ENCODE data around the gene TRIM66. TPM values are rescaled to one million over a fixed set of nuclear protein-coding genes. Genes with fewer than 3 reads are reported as not detected.

Gene TRIM66
- total and polyA plus RNA-seq, 9 of the 15 experiments (the other 6 are each of a cell fraction or from before 2014, with no cell fraction given) = 1.1 to 7.3 (median 4.9) TPM

- BruUV-seq (replicated peaks) = no TSS peak
- ChIA-PET CTCF (ENCODE audit: low intra/inter-chr PET ratio) (no interaction called here), POLR2A (no interaction called here)
- Histone ChIP-seq H3K4me2 (ENCODE audit: insufficient read depth, low read length) (no peak overlapping the region), H3K27me3 (ENCODE audit: control insufficient read depth in 2 of 2, insufficient read depth in 2 of 2, low read length in 2 of 2) (no peaks in the 10 kb centered on the region), H3K4me3 (no peak overlapping the region), H4K20me1 (replicated peaks; ENCODE audit: control insufficient read depth, insufficient read depth, low read length) (peaks cover 5% of the 10 kb centered on the region; the same call in 1 of the 2 replicates), H3K9me3 (replicated peaks; ENCODE audit: control insufficient read depth, insufficient read depth, low read depth, low read length) (no peaks in the 10 kb centered on the region), H3K36me3 (ENCODE audit: control insufficient read depth, insufficient read depth, low read length) (peaks cover 28% of the 10 kb centered on the region; the same call in 2 of the 3 replicates), H3K9me1 (ENCODE audit: control insufficient read depth, insufficient read depth, low read length) (no peaks in the 10 kb centered on the region), H3K9ac (ENCODE audit: insufficient read depth in 1 of 2, low read depth in 2 of 2, low read length in 2 of 2) (no peak overlapping the region), H3K79me2 (ENCODE audit: control insufficient read depth, insufficient read depth, low read length) (no peaks in the 10 kb centered on the region), H3K27ac (ENCODE audit: extremely low read depth, low read depth, low read length) (no peak overlapping the region), H3K4me1 (replicated peaks in 1 of 2; ENCODE audit: control insufficient read depth in 2 of 2, insufficient read depth in 2 of 2, low read length in 2 of 2) (no peaks in the 10 kb centered on the region), H2AFZ (ENCODE audit: low read depth, low read length) (no peak overlapping the region)
- no peak for ATAC-seq
- FAIRE-seq = no peak
- intact Hi-C loops (cut with micrococcal nuclease) (no loop called here), in situ Hi-C loops (cut with MboI) (no loop called here)
- DNase-seq (ENCODE audit: extremely low read depth in 1 of 4, low spot score in 3 of 4) = no peak
- 27% methylated on average over 4 of the region's 4 CpGs for WGBS (ENCODE audit: insufficient coverage, low coverage, missing lambda C conversion rate)
- TF ChIP-seq STAT5B (CRISPR knock-in tag; IDR thresholded peaks at IDR 0.05) = no peak
- no peak for TF ChIP-seq COPS2 (conservative IDR thresholded peaks at IDR 0.05)
- TF ChIP-seq, protein P1, sequence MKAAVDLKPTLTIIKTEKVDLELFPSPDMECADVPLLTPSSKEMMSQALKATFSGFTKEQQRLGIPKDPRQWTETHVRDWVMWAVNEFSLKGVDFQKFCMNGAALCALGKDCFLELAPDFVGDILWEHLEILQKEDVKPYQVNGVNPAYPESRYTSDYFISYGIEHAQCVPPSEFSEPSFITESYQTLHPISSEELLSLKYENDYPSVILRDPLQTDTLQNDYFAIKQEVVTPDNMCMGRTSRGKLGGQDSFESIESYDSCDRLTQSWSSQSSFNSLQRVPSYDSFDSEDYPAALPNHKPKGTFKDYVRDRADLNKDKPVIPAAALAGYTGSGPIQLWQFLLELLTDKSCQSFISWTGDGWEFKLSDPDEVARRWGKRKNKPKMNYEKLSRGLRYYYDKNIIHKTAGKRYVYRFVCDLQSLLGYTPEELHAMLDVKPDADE (conservative IDR thresholded peaks at IDR 0.05; ENCODE audit: control insufficient read depth, low read depth, low read length) = no peak
- no peak for TF ChIP-seq JUNB (CRISPR knock-in tag; conservative IDR thresholded peaks at IDR 0.05)
- TF ChIP-seq TFAM (CRISPR knock-in tag; conservative IDR thresholded peaks at IDR 0.05) = no peak
- no peak for TF ChIP-seq EP400 (IDR thresholded peaks at IDR 0.05)
- no peak for TF ChIP-seq RREB1 (CRISPR knock-in tag; IDR thresholded peaks at IDR 0.05)
- no peak for TF ChIP-seq ZNF785 (CRISPR knock-in tag; IDR thresholded peaks at IDR 0.05)
Observed at GRCh38 chr11:8621147-8621546, 61.3 kb downstream of the TRIM66 start.

Data from K562 (cell line).